SW480 (cell line): ENCODE results near the gene FBXO36.

Source experiments
- DNase-seq: peaks from one replicate; pipeline ENCODE4 v3.0.0-alpha.2; 2016; ENCODE audit warnings: low spot score

Gene FBXO36

GRCh38 chr2:230050136-230050535, 127.8 kb downstream of the FBXO36 start:
- DNase-seq, result no peak

GRCh38 chr2:230052299-230052698, 130.0 kb downstream of the FBXO36 start:
- no peak for DNase-seq

GRCh38 chr2:230053753-230054478, 131.6 kb downstream of the FBXO36 start:
- peak; percentile 4 for DNase-seq

DNA sequence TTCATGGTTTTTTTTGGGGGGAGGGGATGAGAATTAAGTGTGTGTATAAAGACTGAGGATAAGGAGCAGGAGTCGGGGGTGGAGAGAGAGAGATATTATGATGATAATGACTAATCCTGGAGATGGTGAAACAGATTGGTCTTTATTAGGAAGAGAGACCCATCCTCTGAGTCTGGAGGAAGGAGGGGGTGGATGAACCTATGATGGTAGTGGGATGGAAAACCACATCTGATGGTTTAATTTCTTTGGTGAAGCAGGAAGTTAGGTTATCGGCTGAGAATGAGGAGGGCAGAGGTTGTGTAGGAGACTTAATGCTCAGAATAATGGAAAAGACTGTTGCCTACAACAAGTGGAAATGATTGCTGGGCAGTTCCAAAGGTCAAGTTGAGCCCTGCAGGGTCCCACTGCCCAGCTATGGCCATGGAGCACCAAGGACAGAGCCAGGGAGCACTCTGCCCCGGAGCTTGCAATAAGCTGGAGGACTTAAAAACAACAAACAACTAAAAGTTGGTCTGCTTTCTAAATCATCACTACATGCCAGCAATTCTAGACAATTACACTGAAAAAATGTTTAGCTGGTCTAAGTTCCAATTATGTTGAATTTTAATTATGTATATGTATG, 138.5 kb downstream of the FBXO36 start:
- DNase-seq, result no peak
